ENCODE data around the gene SLAMF9.

SLAMF9 gene

DNA sequence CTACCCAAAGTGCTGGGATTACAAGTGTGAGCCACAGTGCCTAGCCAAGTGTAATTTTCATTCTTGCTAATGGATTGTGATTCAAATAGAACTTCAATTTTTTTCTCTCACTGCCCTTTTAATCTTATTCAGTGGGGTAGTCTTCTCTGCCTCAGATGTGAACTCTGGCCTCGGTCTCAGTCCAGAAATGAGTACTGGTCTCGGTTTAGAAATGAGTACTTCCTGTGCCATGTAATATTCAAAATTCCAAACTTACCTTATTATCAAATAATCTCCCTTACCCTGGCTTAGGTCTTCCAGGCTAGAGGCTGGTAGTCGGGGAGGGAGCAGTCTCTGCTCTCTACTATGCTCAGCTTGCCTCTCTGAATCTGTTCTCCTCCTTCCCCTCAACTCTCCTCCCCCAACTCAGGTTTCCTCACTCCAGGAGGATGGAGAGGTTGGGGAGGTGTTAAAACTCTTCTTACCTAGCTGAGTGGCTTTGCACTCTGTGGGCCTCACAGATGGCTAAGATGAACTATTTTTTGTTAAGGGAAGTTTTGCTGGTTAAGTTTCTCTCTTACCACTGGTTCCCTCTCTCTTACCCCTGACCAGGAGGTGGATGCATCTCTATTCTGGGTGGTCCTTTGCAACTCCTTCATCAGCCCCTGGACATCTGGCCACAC lies 4.8 kb upstream of the SLAMF9 start:
- Histone ChIP-seq H3K36me3 (ENCODE audit: control insufficient read depth in 1 of 2, insufficient read depth in 2 of 2, low read length in 2 of 2) (no peaks in the 10 kb centered on the region), H3K4me3 (ENCODE audit: low read depth in 1 of 2, low read length in 2 of 2) (no peak overlapping the region), H3K27ac (ENCODE audit: low read length) (no peak overlapping the region), H3K9me3 (ENCODE audit: control insufficient read depth in 1 of 2, low read length in 2 of 2) (no peaks in the 10 kb centered on the region), H3K27me3 (ENCODE audit: low read depth, low read length) (no peaks in the 10 kb centered on the region), H3K4me1 (ENCODE audit: control insufficient read depth in 1 of 2, insufficient read depth in 2 of 2, low read length in 2 of 2) (no peaks in the 10 kb centered on the region)

GRCh38 chr1:159957824-159958268 lies 3.8 kb upstream of the SLAMF9 start:
- no peaks in the 10 kb centered on the region for H3K27me3 ChIP-seq (ENCODE audit: low read depth, low read length)
- H3K4me1 ChIP-seq (ENCODE audit: control insufficient read depth in 1 of 2, insufficient read depth in 2 of 2, low read length in 2 of 2): no peaks in the 10 kb centered on the region
- no peak overlapping the region for H3K4me3 ChIP-seq (ENCODE audit: low read depth in 1 of 2, low read length in 2 of 2)
- no peaks in the 10 kb centered on the region for H3K9me3 ChIP-seq (ENCODE audit: control insufficient read depth in 1 of 2, low read length in 2 of 2)
- H3K27ac ChIP-seq (ENCODE audit: low read length): no peak overlapping the region
- H3K36me3 ChIP-seq (ENCODE audit: control insufficient read depth in 1 of 2, insufficient read depth in 2 of 2, low read length in 2 of 2): no peaks in the 10 kb centered on the region

DNA sequence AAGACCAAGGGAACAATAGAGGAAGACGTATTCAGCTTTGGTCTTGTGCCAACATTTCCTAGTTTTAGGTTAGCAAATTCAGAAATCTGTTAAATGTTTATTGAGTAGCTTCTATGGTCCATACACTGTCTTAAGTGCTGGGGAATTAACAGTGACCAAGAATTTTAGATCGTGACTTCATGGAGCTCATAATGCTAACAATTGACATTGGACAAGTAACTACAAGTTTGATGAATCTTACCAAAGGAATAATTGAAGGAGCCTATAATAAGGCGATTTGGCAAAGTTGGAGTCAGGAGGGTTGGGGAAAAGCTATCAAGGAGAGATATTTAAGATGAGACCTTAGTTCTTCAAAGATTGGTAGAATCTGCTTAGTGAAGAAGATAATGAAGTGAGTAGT lies 1.4 kb upstream of the SLAMF9 start:
- Histone ChIP-seq H3K9me3 (ENCODE audit: control insufficient read depth in 1 of 2, low read length in 2 of 2) (no peaks in the 10 kb centered on the region), H3K27ac (ENCODE audit: low read length) (no peak overlapping the region), H3K27me3 (ENCODE audit: low read depth, low read length) (no peaks in the 10 kb centered on the region), H3K36me3 (ENCODE audit: control insufficient read depth in 1 of 2, insufficient read depth in 2 of 2, low read length in 2 of 2) (no peaks in the 10 kb centered on the region), H3K4me1 (ENCODE audit: control insufficient read depth in 1 of 2, insufficient read depth in 2 of 2, low read length in 2 of 2) (no peaks in the 10 kb centered on the region), H3K4me3 (ENCODE audit: low read depth in 1 of 2, low read length in 2 of 2) (no peak overlapping the region)

GRCh38 chr1:159952932-159953331 lies 1.1 kb downstream of the SLAMF9 start:
- no peaks in the 10 kb centered on the region for H3K9me3 ChIP-seq (ENCODE audit: control insufficient read depth in 1 of 2, low read length in 2 of 2)
- no peaks in the 10 kb centered on the region for H3K27me3 ChIP-seq (ENCODE audit: low read depth, low read length)
- no peaks in the 10 kb centered on the region for H3K36me3 ChIP-seq (ENCODE audit: control insufficient read depth in 1 of 2, insufficient read depth in 2 of 2, low read length in 2 of 2)
- no peak overlapping the region for H3K27ac ChIP-seq (ENCODE audit: low read length)
- H3K4me3 ChIP-seq (ENCODE audit: low read depth in 1 of 2, low read length in 2 of 2): no peak overlapping the region
- H3K4me1 ChIP-seq (ENCODE audit: control insufficient read depth in 1 of 2, insufficient read depth in 2 of 2, low read length in 2 of 2): no peaks in the 10 kb centered on the region

GRCh38 chr1:159951551-159951950 lies 2.5 kb downstream of the SLAMF9 start:
- Histone ChIP-seq H3K4me3 (ENCODE audit: low read depth in 1 of 2, low read length in 2 of 2) (no peak overlapping the region), H3K27ac (ENCODE audit: low read length) (no peak overlapping the region), H3K27me3 (ENCODE audit: low read depth, low read length) (no peaks in the 10 kb centered on the region), H3K36me3 (ENCODE audit: control insufficient read depth in 1 of 2, insufficient read depth in 2 of 2, low read length in 2 of 2) (no peaks in the 10 kb centered on the region), H3K9me3 (ENCODE audit: control insufficient read depth in 1 of 2, low read length in 2 of 2) (no peaks in the 10 kb centered on the region), H3K4me1 (ENCODE audit: control insufficient read depth in 1 of 2, insufficient read depth in 2 of 2, low read length in 2 of 2) (no peaks in the 10 kb centered on the region)

- Histone ChIP-seq H3K4me3 (ENCODE audit: low read depth in 1 of 2, low read length in 2 of 2) (no peak overlapping the region), H3K27ac (ENCODE audit: low read length) (no peak overlapping the region), H3K36me3 (ENCODE audit: control insufficient read depth in 1 of 2, insufficient read depth in 2 of 2, low read length in 2 of 2) (no peaks in the 10 kb centered on the region), H3K4me1 (ENCODE audit: control insufficient read depth in 1 of 2, insufficient read depth in 2 of 2, low read length in 2 of 2) (peaks cover 0 to 2% of the 10 kb centered on the region in 2 donors), H3K27me3 (ENCODE audit: low read depth, low read length) (no peaks in the 10 kb centered on the region), H3K9me3 (ENCODE audit: control insufficient read depth in 1 of 2, low read length in 2 of 2) (no peaks in the 10 kb centered on the region)
These were observed 3.0 kb downstream of the SLAMF9 start for GRCh38 chr1:159951016-159951415.

GRCh38 chr1:159949981-159950381 lies 4.1 kb downstream of the SLAMF9 start:
- Histone ChIP-seq H3K9me3 (ENCODE audit: control insufficient read depth in 1 of 2, low read length in 2 of 2) (no peaks in the 10 kb centered on the region), H3K4me1 (ENCODE audit: control insufficient read depth in 1 of 2, insufficient read depth in 2 of 2, low read length in 2 of 2) (peaks cover 0 to 12% of the 10 kb centered on the region in 2 donors), H3K27me3 (ENCODE audit: low read depth, low read length) (no peaks in the 10 kb centered on the region), H3K4me3 (ENCODE audit: low read depth in 1 of 2, low read length in 2 of 2) (no peak overlapping the region), H3K27ac (ENCODE audit: low read length) (no peak overlapping the region), H3K36me3 (ENCODE audit: control insufficient read depth in 1 of 2, insufficient read depth in 2 of 2, low read length in 2 of 2) (no peaks in the 10 kb centered on the region)

- Histone ChIP-seq H3K36me3 (ENCODE audit: control insufficient read depth in 1 of 2, insufficient read depth in 2 of 2, low read length in 2 of 2) (no peaks in the 10 kb centered on the region), H3K27me3 (ENCODE audit: low read depth, low read length) (peaks cover 2% of the 10 kb centered on the region), H3K9me3 (ENCODE audit: control insufficient read depth in 1 of 2, low read length in 2 of 2) (no peaks in the 10 kb centered on the region), H3K27ac (ENCODE audit: low read length) (no peak overlapping the region), H3K4me1 (ENCODE audit: control insufficient read depth in 1 of 2, insufficient read depth in 2 of 2, low read length in 2 of 2) (peaks cover 0 to 14% of the 10 kb centered on the region in 2 donors), H3K4me3 (ENCODE audit: low read depth in 1 of 2, low read length in 2 of 2) (no peak overlapping the region)
These were observed 4.9 kb downstream of the SLAMF9 start for GRCh38 chr1:159949123-159949522.

DNA sequence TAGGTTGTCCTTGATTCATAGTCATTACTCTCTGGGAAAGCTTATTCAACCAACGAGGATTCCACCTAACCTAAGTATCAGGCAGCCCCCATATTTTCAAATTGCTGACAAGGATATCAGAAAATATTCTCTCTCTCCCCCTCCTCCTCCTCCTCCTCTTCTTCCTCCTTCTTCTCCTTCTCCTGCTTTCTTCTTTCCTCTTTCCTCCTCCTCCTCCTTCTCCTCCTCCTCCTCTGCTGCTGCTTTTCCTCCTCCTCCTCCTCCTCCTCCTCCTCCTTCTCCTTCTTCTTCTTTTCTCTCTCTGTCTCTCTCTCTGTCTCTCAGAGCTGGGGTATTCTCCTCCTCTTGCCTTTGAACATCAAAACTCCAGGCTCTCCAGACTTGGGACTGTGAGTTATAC lies 6.1 kb downstream of the SLAMF9 start:
- peaks cover 0 to 14% of the 10 kb centered on the region in 2 donors for H3K4me1 ChIP-seq (ENCODE audit: control insufficient read depth in 1 of 2, insufficient read depth in 2 of 2, low read length in 2 of 2)
- no peak overlapping the region for H3K27ac ChIP-seq (ENCODE audit: low read length)
- no peaks in the 10 kb centered on the region for H3K36me3 ChIP-seq (ENCODE audit: control insufficient read depth in 1 of 2, insufficient read depth in 2 of 2, low read length in 2 of 2)
- H3K27me3 ChIP-seq (ENCODE audit: low read depth, low read length): peaks cover 5% of the 10 kb centered on the region
- H3K9me3 ChIP-seq (ENCODE audit: control insufficient read depth in 1 of 2, low read length in 2 of 2): no peaks in the 10 kb centered on the region
- no peak overlapping the region for H3K4me3 ChIP-seq (ENCODE audit: low read depth in 1 of 2, low read length in 2 of 2)

- Histone ChIP-seq H3K9me3 (ENCODE audit: control insufficient read depth in 1 of 2, low read length in 2 of 2) (no peaks in the 10 kb centered on the region), H3K27me3 (ENCODE audit: low read depth, low read length) (peaks cover 5% of the 10 kb centered on the region), H3K4me3 (ENCODE audit: low read depth in 1 of 2, low read length in 2 of 2) (peak overlapping the region in 1 of 2 donors; percentile 70), H3K27ac (ENCODE audit: low read length) (no peak overlapping the region), H3K36me3 (ENCODE audit: control insufficient read depth in 1 of 2, insufficient read depth in 2 of 2, low read length in 2 of 2) (no peaks in the 10 kb centered on the region), H3K4me1 (ENCODE audit: control insufficient read depth in 1 of 2, insufficient read depth in 2 of 2, low read length in 2 of 2) (peaks cover 0 to 14% of the 10 kb centered on the region in 2 donors)
These were observed 7.5 kb downstream of the SLAMF9 start for GRCh38 chr1:159946242-159947187.

GRCh38 chr1:159945483-159946241 lies 8.4 kb downstream of the SLAMF9 start, which contains the start of gene IGSF9:
TSS of gene IGSF9 (minus strand) at chr1:159945613. CDS start at chr1:159943454, 2,159 bp downstream.
- Histone ChIP-seq H3K36me3 (ENCODE audit: control insufficient read depth in 1 of 2, insufficient read depth in 2 of 2, low read length in 2 of 2) (no peaks in the 10 kb centered on the region), H3K9me3 (ENCODE audit: control insufficient read depth in 1 of 2, low read length in 2 of 2) (no peaks in the 10 kb centered on the region), H3K4me1 (ENCODE audit: control insufficient read depth in 1 of 2, insufficient read depth in 2 of 2, low read length in 2 of 2) (peaks cover 0 to 14% of the 10 kb centered on the region in 2 donors), H3K27me3 (ENCODE audit: low read depth, low read length) (peaks cover 5% of the 10 kb centered on the region), H3K27ac (ENCODE audit: low read length) (no peak within 1 kb of the TSS), H3K4me3 (ENCODE audit: low read depth in 1 of 2, low read length in 2 of 2) (peak within 1 kb of the TSS; percentile 43 to 70)
